Adrenal gland (tissue), 5 donors: ENCODE data around the gene PTPRF.

Source experiments
- CTCF ChIP-seq, 6 experiments: fragments of 450-650 bp in 4 of 6; fragments of 200-600 bp in 2 of 6; sonication (generic) in 1 of 6; IDR thresholded peaks; 1 replicate in 5 of 6; 2 replicates in 1 of 6; pipeline versions ENCODE4 v1.5.1 to v1.8.0; 2016 to 2021; ENCODE audit warnings: antibody characterized with exemption in 6 of 6, mild to moderate bottlenecking in 2 of 6, moderate library complexity in 1 of 6
- POLR2A ChIP-seq, 2 donors: fragments of 450-650 bp; IDR thresholded peaks; one replicate each; pipeline ENCODE4 v1.6.1; 2017; ENCODE audit warnings: antibody characterized with exemption in 2 of 2, mild to moderate bottlenecking in 2 of 2, moderate library complexity in 1 of 2
- donor health status: DM: no; HTN: no; CAD: no.

- TF ChIP-seq POLR2A (IDR thresholded peaks at IDR 0.05) (no peak), CTCF (IDR thresholded peaks at IDR 0.05) (no peak)
Measured at GRCh38 chr1:43511394-43511793, 19.3 kb upstream of the PTPRF start.
